Keratinocyte (primary cell): ENCODE measurements around the gene SPACA7. TPM values are rescaled to one million over a fixed set of nuclear protein-coding genes. Genes with fewer than 3 reads are reported as not detected.

Experiments
- DNase-seq: peaks from one replicate; pipeline ENCODE4 v3.0.0-alpha.2; 2011; ENCODE audit warnings: low read depth, missing footprints, low spot score
- FAIRE-seq: peaks from 2 replicates; lab custom pipeline; 2011; peaks lifted over from hg19 to GRCh38; lab: Jason Lieb, UNC
- H2AFZ ChIP-seq: 2 replicates; pipeline ENCODE4 v1.6.0; 2012; ENCODE audit warnings: low read length, control low read depth, inconsistent platforms; ENCODE audit not compliant: control insufficient read depth
- H3K27ac ChIP-seq: 2 replicates; pipeline ENCODE4 v1.5.1; 2011; ENCODE audit warnings: low read length; ENCODE audit not compliant: control insufficient read depth, insufficient read depth
- H3K27me3 ChIP-seq: 3 replicates; pipeline ENCODE4 v1.6.0; 2011; ENCODE audit warnings: low read length; ENCODE audit not compliant: control insufficient read depth, insufficient read depth; ENCODE audit errors: extremely low read depth
- H3K36me3 ChIP-seq, 2 experiments: 2 replicates in 1 of 2; 3 replicates in 1 of 2; pipeline ENCODE4 v1.5.1; 2011; ENCODE audit warnings: low read length in 2 of 2, mild to moderate bottlenecking in 1 of 2; ENCODE audit not compliant: control insufficient read depth in 2 of 2, insufficient read depth in 2 of 2; ENCODE audit errors: extremely low read depth in 1 of 2
- H3K4me1 ChIP-seq: 3 replicates; pipeline ENCODE4 v1.5.1; 2011; ENCODE audit warnings: low read length; ENCODE audit not compliant: control insufficient read depth, insufficient read depth; ENCODE audit errors: extremely low read depth
- H3K4me2 ChIP-seq: 3 replicates; pipeline ENCODE4 v1.6.0; 2011; ENCODE audit warnings: low read depth, low read length; ENCODE audit not compliant: control insufficient read depth, insufficient read depth; ENCODE audit errors: extremely low read depth
- H3K4me3 ChIP-seq, 3 experiments: fragments of 200-600 bp in 1 of 3; sonication (generic) in 1 of 3; 2 replicates in 2 of 3; 3 replicates in 1 of 3; pipeline ENCODE4 v1.5.1; 2011 to 2016; ENCODE audit warnings: low read length in 3 of 3, mild to moderate bottlenecking in 3 of 3, control low read depth in 2 of 3, inconsistent platforms in 1 of 3, low read depth in 1 of 3, mixed read lengths in 1 of 3, mixed run types in 1 of 3, moderate library complexity in 1 of 3; ENCODE audit not compliant: control insufficient read depth in 2 of 3, insufficient read depth in 2 of 3; ENCODE audit errors: extremely low read depth in 1 of 3
- H3K79me2 ChIP-seq: 2 replicates; pipeline ENCODE4 v1.6.0; 2012; ENCODE audit warnings: low read length; ENCODE audit not compliant: control insufficient read depth, insufficient read depth
- H3K9ac ChIP-seq: 3 replicates; pipeline ENCODE4 v1.6.0; 2011; ENCODE audit warnings: low read length; ENCODE audit not compliant: control insufficient read depth, insufficient read depth; ENCODE audit errors: extremely low read depth
- H3K9me1 ChIP-seq: 3 replicates; pipeline ENCODE4 v1.6.0; 2011; ENCODE audit warnings: low read length; ENCODE audit not compliant: control insufficient read depth, insufficient read depth; ENCODE audit errors: extremely low read depth
- H3K9me3 ChIP-seq: 2 replicates; pipeline ENCODE4 v1.5.1; 2012; ENCODE audit warnings: low read depth, low read length; ENCODE audit not compliant: control insufficient read depth
- H4K20me1 ChIP-seq: 3 replicates; pipeline ENCODE4 v1.6.0; 2011; ENCODE audit warnings: low read length; ENCODE audit not compliant: control insufficient read depth, insufficient read depth; ENCODE audit errors: extremely low read depth
- CTCF ChIP-seq, 3 experiments: IDR thresholded peaks in 1 of 3; conservative IDR thresholded peaks in 1 of 3; optimal IDR thresholded peaks in 1 of 3; 2 replicates in 2 of 3; 3 replicates in 1 of 3; pipeline versions ENCODE3 to v1.5.1; 2011; ENCODE audit warnings: low read length in 3 of 3, mild to moderate bottlenecking in 3 of 3, moderate library complexity in 2 of 3, control low read depth in 1 of 3, inconsistent platforms in 1 of 3; ENCODE audit not compliant: insufficient read depth in 2 of 3; ENCODE audit errors: extremely low read depth in 1 of 3
- EZH2 ChIP-seq: IDR thresholded peaks from one replicate; pipeline ENCODE4 v1.6.1; 2012; ENCODE audit warnings: inconsistent platforms, mild to moderate bottlenecking, low read length, moderate library complexity
- dilution Hi-C: fragments of 300-500 bp; cut with MboI; formaldehyde crosslinking; loops from one replicate; pipeline ENCODE4 v1.7.0; 2020; ENCODE audit warnings: low sequenced_read_pairs; ENCODE audit not compliant: extremely low pct_ligation_motif_present
- polyA plus RNA-seq, 5 experiments: library from polyadenylated mRNA; depleted of rRNA in 3 of 5; stranded (reverse) in 3 of 5; stranded (forward) in 1 of 5; unstranded in 1 of 5; fragments of >200 nt; gene quantifications; 1 replicate in 1 of 5; 2 replicates in 3 of 5; 3 replicates in 1 of 5; pipeline versions ENCODE4 v1.2.1 to v1.2.3, GENCODE V29; 2011 to 2012; ENCODE audit warnings: missing spikeins in 2 of 5, low read depth in 1 of 5, low replicate concordance in 1 of 5

The SPACA7 gene
- polyA plus RNA-seq, 1 donor (not counting 4 experiments of a cell fraction or from before 2014, with no cell fraction given) = not detected

DNA sequence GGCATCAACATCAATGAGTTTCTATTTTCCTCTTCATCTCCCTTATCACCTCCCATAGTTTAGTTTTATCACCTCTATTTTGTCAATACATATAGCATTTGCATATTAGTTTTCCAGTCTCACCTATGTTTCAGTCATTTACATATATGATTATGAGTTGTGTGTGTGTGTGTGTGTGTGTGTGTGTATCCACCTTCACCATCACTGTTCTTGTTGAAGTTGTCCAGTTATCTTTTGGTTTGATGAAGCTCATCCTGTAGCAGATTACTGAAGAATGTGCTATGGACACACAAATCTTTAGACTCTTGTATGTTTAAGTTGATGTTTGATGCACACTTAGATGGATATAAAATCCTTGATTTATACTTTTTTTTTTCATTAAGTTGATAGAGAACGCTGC lies 40.5 kb downstream of the SPACA7 start:
- H3K27me3 ChIP-seq = no peaks in the 10 kb centered on the region
- no peaks in the 10 kb centered on the region for H3K9me1 ChIP-seq
- H3K27ac ChIP-seq = no peak overlapping the region
- TF ChIP-seq CTCF (optimal IDR thresholded peaks at IDR 0.05 in 1 of 3, IDR thresholded peaks at IDR 0.05 in 1 of 3, conservative IDR thresholded peaks at IDR 0.05 in 1 of 3; ENCODE audit: extremely low read depth in 1 of 3, insufficient read depth in 2 of 3, low read length in 3 of 3) = no peak
- no peak for TF ChIP-seq EZH2
- DNase-seq (no peak), FAIRE-seq (no peak)
- no peak overlapping the region for H3K9ac ChIP-seq
- H4K20me1 ChIP-seq = no peaks in the 10 kb centered on the region
- no peak overlapping the region for H3K4me2 ChIP-seq
- no peaks in the 10 kb centered on the region for H3K36me3 ChIP-seq
- dilution Hi-C loops = no loop called here
- no peaks in the 10 kb centered on the region for H3K4me1 ChIP-seq
- H3K79me2 ChIP-seq = no peaks in the 10 kb centered on the region
- no peaks in the 10 kb centered on the region for H3K9me3 ChIP-seq
- H3K4me3 ChIP-seq = no peak overlapping the region
- no peak overlapping the region for H2AFZ ChIP-seq

GRCh38 chr13:112417079-112417478 lies 40.9 kb downstream of the SPACA7 start:
- DNase-seq = no peak
- H2AFZ ChIP-seq = no peak overlapping the region
- TF ChIP-seq CTCF (optimal IDR thresholded peaks at IDR 0.05 in 1 of 3, IDR thresholded peaks at IDR 0.05 in 1 of 3, conservative IDR thresholded peaks at IDR 0.05 in 1 of 3; ENCODE audit: extremely low read depth in 1 of 3, insufficient read depth in 2 of 3, low read length in 3 of 3) (no peak), EZH2 (no peak)
- H3K9ac ChIP-seq = no peak overlapping the region
- no peaks in the 10 kb centered on the region for H3K36me3 ChIP-seq
- no peaks in the 10 kb centered on the region for H3K79me2 ChIP-seq
- H3K9me3 ChIP-seq = no peaks in the 10 kb centered on the region
- no peaks in the 10 kb centered on the region for H3K9me1 ChIP-seq
- H3K27me3 ChIP-seq = no peaks in the 10 kb centered on the region
- no peak for FAIRE-seq
- no peak overlapping the region for H3K27ac ChIP-seq
- H3K4me3 ChIP-seq = no peak overlapping the region
- no peak overlapping the region for H3K4me2 ChIP-seq
- no peaks in the 10 kb centered on the region for H4K20me1 ChIP-seq
- dilution Hi-C loops = no loop called here
- H3K4me1 ChIP-seq = no peaks in the 10 kb centered on the region
